Frontal cortex (tissue), 4 donors: ENCODE data around the gene ZBTB20. TPM values are rescaled to one million over a fixed set of nuclear protein-coding genes. Genes with fewer than 3 reads are reported as not detected.

Source experiments
- DNase-seq, 2 donors: peaks; one replicate each; pipeline ENCODE4 v3.0.0; 2012; ENCODE audit warnings: low spot score in 2 of 2
- FAIRE-seq: peaks from 2 replicates; lab custom pipeline; 2012; peaks lifted over from hg19 to GRCh38; lab: Jason Lieb, UNC
- total RNA-seq: library from RNA; depleted of rRNA; stranded (reverse); fragments of >200 nt; gene quantifications from one replicate; pipeline ENCODE4 v1.2.3, GENCODE V29; 2014
- donor health status: control.
- donor health status: control.
- donor health status: control.

Gene ZBTB20
- total RNA-seq, 1 donor from 2014 or later = 39.9 TPM

GRCh38 chr3:115095236-115095635 lies 51.9 kb downstream of the ZBTB20 start:
- no peak for DNase-seq
- FAIRE-seq = no peak

- FAIRE-seq (peak; percentile 80), DNase-seq (peak; percentile 10 to 16)
These were observed 54.8 kb downstream of the ZBTB20 start for GRCh38 chr3:115092220-115092791.

- no peak for FAIRE-seq
- DNase-seq = no peak
These were observed 56.4 kb downstream of the ZBTB20 start for GRCh38 chr3:115090712-115091111.

GRCh38 chr3:115089481-115089880 lies 57.6 kb downstream of the ZBTB20 start:
- FAIRE-seq = no peak
- no peak for DNase-seq

GRCh38 chr3:115087512-115087911 lies 59.6 kb downstream of the ZBTB20 start:
- DNase-seq (no peak), FAIRE-seq (no peak)

- DNase-seq = no peak
- no peak for FAIRE-seq
These were observed 60.7 kb downstream of the ZBTB20 start for GRCh38 chr3:115086344-115086743.

- DNase-seq (no peak), FAIRE-seq (no peak)
These were observed 61.8 kb downstream of the ZBTB20 start for GRCh38 chr3:115085197-115085865.

- FAIRE-seq = no peak
- DNase-seq = no peak
These were observed 62.4 kb downstream of the ZBTB20 start for GRCh38 chr3:115084686-115085085.

- FAIRE-seq (no peak), DNase-seq (no peak)
These were observed 64.8 kb downstream of the ZBTB20 start for GRCh38 chr3:115082260-115082659.

- FAIRE-seq = peak; percentile 53
- no peak for DNase-seq
These were observed 65.6 kb downstream of the ZBTB20 start for GRCh38 chr3:115081444-115081843.

- FAIRE-seq = no peak
These were observed 69.4 kb downstream of the ZBTB20 start for GRCh38 chr3:115077501-115078250.

GRCh38 chr3:115074502-115074901 lies 72.6 kb downstream of the ZBTB20 start:
- DNase-seq (no peak), FAIRE-seq (no peak)

More at GRCh38 chr3:115077501-115078250, 69.4 kb downstream of the ZBTB20 start:
- no peak for DNase-seq

- DNase-seq (no peak), FAIRE-seq (no peak)
These were observed 74.6 kb downstream of the ZBTB20 start for GRCh38 chr3:115072265-115073021.

- peak in 1 of 2 donors; percentile 2 for DNase-seq
- FAIRE-seq = peak; percentile 21
These were observed 75.5 kb downstream of the ZBTB20 start for GRCh38 chr3:115071601-115072000.

GRCh38 chr3:115071166-115071565 lies 75.9 kb downstream of the ZBTB20 start:
- FAIRE-seq (no peak), DNase-seq (no peak)

- no peak for FAIRE-seq
- DNase-seq = no peak
These were observed 78.3 kb downstream of the ZBTB20 start for GRCh38 chr3:115068799-115069198.

GRCh38 chr3:115062412-115062956 lies 84.6 kb downstream of the ZBTB20 start:
- no peak for DNase-seq
- FAIRE-seq = no peak

GRCh38 chr3:115062009-115062408 lies 85.1 kb downstream of the ZBTB20 start:
- DNase-seq = no peak
- FAIRE-seq = no peak

GRCh38 chr3:115052906-115053305 lies 94.2 kb downstream of the ZBTB20 start:
- DNase-seq = no peak
- peak; percentile 15 for FAIRE-seq

GRCh38 chr3:115042351-115042750 lies 104.7 kb downstream of the ZBTB20 start:
- no peak for FAIRE-seq

More at GRCh38 chr3:115042351-115042750, 104.7 kb downstream of the ZBTB20 start:
- DNase-seq = no peak
